K562 (cell line): ENCODE results near the gene TMEM239. TPM values are rescaled to one million over a fixed set of nuclear protein-coding genes. Genes with fewer than 3 reads are reported as not detected.
A peak's percentile ranks its signal among the peaks of the same experiment; 100 is the strongest.

Experiments used
- ARID3A ChIP-seq: IDR thresholded peaks from 2 replicates; pipeline ENCODE4 v1.6.1; 2012; ENCODE audit warnings: low read depth, low read length, improper control_type of control experiment, borderline replicate concordance
- BRF2 ChIP-seq: IDR thresholded peaks from 3 replicates; pipeline ENCODE4 v1.6.1; 2011; ENCODE audit warnings: borderline replicate concordance, mild to moderate bottlenecking; ENCODE audit not compliant: insufficient read length, insufficient read depth
- CCNT2 ChIP-seq: IDR thresholded peaks from 2 replicates; pipeline ENCODE4 v1.6.1; 2011; ENCODE audit warnings: borderline replicate concordance, low read depth, mild to moderate bottlenecking, moderate library complexity, mixed read lengths, low read length; ENCODE audit not compliant: insufficient read length; ENCODE audit errors: extremely low read depth
- FIP1L1 ChIP-seq: fragments of 200-400 bp; formaldehyde crosslinking; IDR thresholded peaks from 2 replicates; pipeline ENCODE4 v1.6.1; 2018; ENCODE audit warnings: mild to moderate bottlenecking, low read depth, low read length; ENCODE audit not compliant: poor library complexity, severe bottlenecking
- GABPA ChIP-seq: fragments of 200-800 bp; sonication (Bioruptor generic); conservative IDR thresholded peaks from 2 replicates; pipeline ENCODE4 v1.6.1; 2016; ENCODE audit warnings: low read depth, missing genetic modification characterization, missing compliant biosample characterization
- HDAC3 ChIP-seq: fragments of 450-650 bp; IDR thresholded peaks from 2 replicates; pipeline ENCODE4 v1.6.1; 2018; ENCODE audit warnings: borderline replicate concordance, mild to moderate bottlenecking, moderate library complexity; ENCODE audit not compliant: partially characterized antibody
- HNRNPUL1 ChIP-seq: fragments of 200-400 bp; formaldehyde crosslinking; IDR thresholded peaks from 2 replicates; pipeline ENCODE4 v1.6.1; 2017; ENCODE audit warnings: low read length
- MIER1 ChIP-seq: fragments of 450-650 bp; IDR thresholded peaks from 2 replicates; pipeline ENCODE4 v1.6.1; 2016; ENCODE audit warnings: antibody characterized with exemption, mild to moderate bottlenecking, low read depth
- PTRF ChIP-seq: fragments of 450-650 bp; IDR thresholded peaks from 2 replicates; pipeline ENCODE4 v1.6.1; 2016; ENCODE audit warnings: mild to moderate bottlenecking, missing genetic modification characterization, missing compliant biosample characterization
- RCOR1 ChIP-seq, 2 experiments: IDR thresholded peaks; 2 replicates each; pipeline ENCODE4 v1.6.1; 2012; ENCODE audit warnings: low read depth in 2 of 2, low read length in 2 of 2, borderline replicate concordance in 1 of 2, improper control_type of control experiment in 1 of 2
- TAF7 ChIP-seq: fragments of 450-650 bp; IDR thresholded peaks from 2 replicates; pipeline ENCODE4 v1.6.1; 2016; ENCODE audit warnings: missing genetic modification characterization, missing compliant biosample characterization
- USF1 ChIP-seq: sonication (generic); formaldehyde crosslinking; IDR thresholded peaks from 2 replicates; pipeline ENCODE4 v1.9.0; 2022; ENCODE audit warnings: mild to moderate bottlenecking, missing genetic modification reagents
- YBX1 ChIP-seq: fragments of 450-650 bp; IDR thresholded peaks from 2 replicates; pipeline ENCODE4 v1.7.1; 2016; ENCODE audit warnings: mild to moderate bottlenecking
- ZBTB26 ChIP-seq: fragments of 450-650 bp; formaldehyde crosslinking; IDR thresholded peaks from 2 replicates; pipeline ENCODE4 v1.4.0; 2022; ENCODE audit warnings: missing genetic modification characterization
- ZHX1 ChIP-seq: fragments of 150-350 bp; conservative IDR thresholded peaks from 2 replicates; pipeline ENCODE4 v1.6.1; 2014; ENCODE audit warnings: low read length
- ZNF224 ChIP-seq: sonication (generic); formaldehyde crosslinking; IDR thresholded peaks from 2 replicates; pipeline ENCODE4 v1.8.0; 2022; ENCODE audit warnings: mild to moderate bottlenecking, missing genetic modification reagents
- ZNF384 ChIP-seq: IDR thresholded peaks from 2 replicates; pipeline ENCODE4 v1.6.1; 2012; ENCODE audit warnings: low read depth, low read length, improper control_type of control experiment
- polyA plus RNA-seq, 8 experiments: library from polyadenylated mRNA; depleted of rRNA in 4 of 8; stranded (reverse) in 5 of 8; unstranded in 3 of 8; fragments of >200 nt; fragmentation: Nextera tagmentation in 2 of 8; fragmentation: Illumina TruSeq in 1 of 8; extraction: Ambion mirVana in 2 of 8; extraction: Trizol in 1 of 8; gene quantifications; 2 replicates each; pipeline versions ENCODE4 v1.2.1 to v1.2.3, GENCODE V29; 2011 to 2014; ENCODE audit warnings: inconsistent platforms in 1 of 8, missing spikeins in 1 of 8
- total RNA-seq, 7 experiments: library from RNA; depleted of rRNA in 6 of 7; stranded (reverse); fragments of >200 nt in 6 of 7; fragmentation: Illumina TruSeq in 2 of 7; extraction: Trizol in 2 of 7; gene quantifications; 2 replicates each; pipeline versions ENCODE4 v1.2.1 to v1.2.3, GENCODE V29; 2011 to 2021; ENCODE audit warnings: low replicate concordance in 1 of 7

The TMEM239 gene
- total and polyA plus RNA-seq, 9 of the 15 experiments (the other 6 are each of a cell fraction or from before 2014, with no cell fraction given) = not detected

GRCh38 chr20:2840138-2840966 lies 24.2 kb downstream of the TMEM239 start, which contains the start of the genes PCED1A and VPS16 (continued):
- TF ChIP-seq ZNF224 (CRISPR knock-in tag) = no peak
- no peak for TF ChIP-seq ARID3A
- no peak for TF ChIP-seq BRF2
- TF ChIP-seq ZHX1 = 0 out of 2 replicates have a peak, but pooled peaks have one; percentile 45
- no peak for TF ChIP-seq HNRNPUL1
- TF ChIP-seq CCNT2 = peak; percentile 39
- peak; percentile 98 for TF ChIP-seq USF1 (CRISPR knock-in tag)
- TF ChIP-seq YBX1 = no peak
- TF ChIP-seq TAF7 (tag) = peak; percentile 50
- no peak for TF ChIP-seq ZNF384
- peak; percentile 97 for TF ChIP-seq GABPA
- TF ChIP-seq HDAC3 = no peak
- no peak for TF ChIP-seq PTRF
- peak; percentile 30 for TF ChIP-seq FIP1L1
- no peak for TF ChIP-seq MIER1
- no peak for TF ChIP-seq RCOR1 (IDR thresholded peaks at IDR 0.05; ENCODE audit: borderline replicate concordance in 1 of 2, low read depth in 2 of 2, low read length in 2 of 2)
- TF ChIP-seq ZBTB26 (CRISPR knock-in tag) = no peak
